Measurements from ENCODE around the gene UAP1L1.

DNA sequence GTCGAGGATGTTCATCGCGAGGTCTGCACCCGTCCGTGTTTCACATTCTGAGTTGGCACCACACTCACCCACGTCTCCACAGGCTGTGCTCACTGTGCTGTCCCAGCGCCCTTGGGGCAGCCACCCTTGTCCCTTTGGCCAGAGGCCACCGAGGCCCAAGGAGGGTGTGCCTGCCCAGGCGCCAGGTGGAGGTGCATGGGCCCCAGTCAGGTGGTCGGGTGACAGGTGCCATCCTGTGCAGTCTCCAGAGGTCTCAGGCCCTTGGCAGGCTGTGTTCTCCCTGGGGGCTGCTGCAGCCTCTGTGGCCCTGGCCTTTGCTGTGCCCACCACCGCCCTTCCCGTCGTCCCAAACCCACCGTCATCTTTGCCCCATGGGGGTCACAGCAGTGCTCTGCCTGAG is 21.9 kb downstream of the UAP1L1 start:
- TF ChIP-seq POLR2AphosphoS5 (IDR thresholded peaks at IDR 0.05) (no peak), EP300 (IDR thresholded peaks at IDR 0.05) (no peak), POLR2A (IDR thresholded peaks at IDR 0.05) (no peak)
- TF ChIP-seq, protein P1, sequence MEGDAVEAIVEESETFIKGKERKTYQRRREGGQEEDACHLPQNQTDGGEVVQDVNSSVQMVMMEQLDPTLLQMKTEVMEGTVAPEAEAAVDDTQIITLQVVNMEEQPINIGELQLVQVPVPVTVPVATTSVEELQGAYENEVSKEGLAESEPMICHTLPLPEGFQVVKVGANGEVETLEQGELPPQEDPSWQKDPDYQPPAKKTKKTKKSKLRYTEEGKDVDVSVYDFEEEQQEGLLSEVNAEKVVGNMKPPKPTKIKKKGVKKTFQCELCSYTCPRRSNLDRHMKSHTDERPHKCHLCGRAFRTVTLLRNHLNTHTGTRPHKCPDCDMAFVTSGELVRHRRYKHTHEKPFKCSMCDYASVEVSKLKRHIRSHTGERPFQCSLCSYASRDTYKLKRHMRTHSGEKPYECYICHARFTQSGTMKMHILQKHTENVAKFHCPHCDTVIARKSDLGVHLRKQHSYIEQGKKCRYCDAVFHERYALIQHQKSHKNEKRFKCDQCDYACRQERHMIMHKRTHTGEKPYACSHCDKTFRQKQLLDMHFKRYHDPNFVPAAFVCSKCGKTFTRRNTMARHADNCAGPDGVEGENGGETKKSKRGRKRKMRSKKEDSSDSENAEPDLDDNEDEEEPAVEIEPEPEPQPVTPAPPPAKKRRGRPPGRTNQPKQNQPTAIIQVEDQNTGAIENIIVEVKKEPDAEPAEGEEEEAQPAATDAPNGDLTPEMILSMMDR (IDR thresholded peaks at IDR 0.05): no peak

Measured in upper lobe of left lung (tissue), 4 donors.